ENCODE results near the gene GABRQ. TPM values are rescaled to one million over a fixed set of nuclear protein-coding genes. Genes with fewer than 3 reads are reported as not detected.

Gene GABRQ
- under 1 TPM in 1 of 4 donors, not detected in 3; under 0.01 TPM for total RNA-seq
- under 1 TPM in 1 of 3 donors, not detected in 2; 0.06 TPM for polyA plus RNA-seq

DNA sequence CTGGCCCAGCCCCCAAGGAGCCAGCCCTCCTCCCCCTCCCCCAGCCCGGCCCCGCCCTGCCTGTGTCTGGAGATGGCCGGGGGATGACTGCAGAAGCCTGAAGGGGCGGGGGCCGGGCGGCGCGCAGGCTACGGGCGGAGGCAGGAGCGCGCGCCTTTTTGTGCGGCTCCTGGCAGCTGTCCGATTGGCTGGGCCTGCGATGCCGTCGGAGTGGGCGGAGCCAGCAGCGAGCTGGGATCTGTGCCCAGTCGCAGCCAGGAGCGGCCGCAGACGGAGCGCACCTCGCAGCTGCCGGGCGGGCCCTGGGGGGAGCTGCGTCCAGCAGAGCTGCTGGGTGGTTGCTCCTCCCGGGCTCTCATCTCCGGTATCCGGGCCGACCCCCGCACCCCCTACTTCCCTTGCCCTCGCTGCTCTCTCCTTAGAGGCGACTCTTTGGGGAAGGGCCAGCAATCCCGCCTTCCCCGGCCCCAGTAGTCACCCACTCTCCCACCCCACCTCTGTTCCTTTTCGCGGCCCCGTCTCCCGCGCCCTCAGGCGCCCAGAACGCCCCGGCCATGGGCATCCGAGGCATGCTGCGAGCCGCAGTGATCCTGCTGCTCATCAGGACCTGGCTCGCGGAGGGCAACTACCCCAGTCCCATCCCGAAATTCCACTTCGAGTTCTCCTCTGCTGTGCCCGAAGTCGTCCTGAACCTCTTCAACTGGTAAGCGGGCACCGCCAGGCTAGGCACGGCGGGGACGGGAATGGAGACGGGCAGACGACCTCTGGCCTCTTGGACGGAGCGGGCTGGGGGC is at the start of gene GABRQ:
TSS of gene GABRQ (plus strand) at position 247 of the 794 bp plus-strand sequence. CDS start at position 555, 308 bp downstream.
- TF ChIP-seq POLR2AphosphoS5 (IDR thresholded peaks at IDR 0.05) (no peak), EP300 (IDR thresholded peaks at IDR 0.05) (no peak), POLR2A (IDR thresholded peaks at IDR 0.05) (no peak), CTCF (IDR thresholded peaks at IDR 0.05) (no peak)
- Histone ChIP-seq H3K27ac (no peak within 1 kb of the TSS), H3K4me1 (no peaks in the 10 kb centered on the region), H3K9me3 (no peaks in the 10 kb centered on the region), H3K36me3 (no peaks in the 10 kb centered on the region), H3K4me3 (peak within 1 kb of the TSS in 1 of 4 donors; percentile 13), H3K27me3 (peaks cover 15 to 30% (median 15%) of the 10 kb centered on the region in 3 donors)
- DNase-seq, result no peak
- intact Hi-C loops (cut with DNase I), result no loop called here
- 3 to 4% methylated on average over 64 of the region's 64 CpGs for WGBS, 2 donors

- no peaks in the 10 kb centered on the region for H3K36me3 ChIP-seq
- H3K27me3 ChIP-seq, result no peaks in the 10 kb centered on the region
- intact Hi-C loops (cut with DNase I), result no loop called here
- no peak for DNase-seq
- no peak overlapping the region for H3K4me3 ChIP-seq
- no peak overlapping the region for H3K27ac ChIP-seq
- H3K9me3 ChIP-seq, result no peaks in the 10 kb centered on the region
- no peak for TF ChIP-seq POLR2AphosphoS5 (IDR thresholded peaks at IDR 0.05)
- no peak for TF ChIP-seq CTCF (IDR thresholded peaks at IDR 0.05)
- TF ChIP-seq EP300 (IDR thresholded peaks at IDR 0.05), result no peak
- no peak for TF ChIP-seq POLR2A (IDR thresholded peaks at IDR 0.05)
- H3K4me1 ChIP-seq, result no peaks in the 10 kb centered on the region
These were observed 49.5 kb upstream of the GABRQ start for GRCh38 chrX:152588206-152588605.

DNA sequence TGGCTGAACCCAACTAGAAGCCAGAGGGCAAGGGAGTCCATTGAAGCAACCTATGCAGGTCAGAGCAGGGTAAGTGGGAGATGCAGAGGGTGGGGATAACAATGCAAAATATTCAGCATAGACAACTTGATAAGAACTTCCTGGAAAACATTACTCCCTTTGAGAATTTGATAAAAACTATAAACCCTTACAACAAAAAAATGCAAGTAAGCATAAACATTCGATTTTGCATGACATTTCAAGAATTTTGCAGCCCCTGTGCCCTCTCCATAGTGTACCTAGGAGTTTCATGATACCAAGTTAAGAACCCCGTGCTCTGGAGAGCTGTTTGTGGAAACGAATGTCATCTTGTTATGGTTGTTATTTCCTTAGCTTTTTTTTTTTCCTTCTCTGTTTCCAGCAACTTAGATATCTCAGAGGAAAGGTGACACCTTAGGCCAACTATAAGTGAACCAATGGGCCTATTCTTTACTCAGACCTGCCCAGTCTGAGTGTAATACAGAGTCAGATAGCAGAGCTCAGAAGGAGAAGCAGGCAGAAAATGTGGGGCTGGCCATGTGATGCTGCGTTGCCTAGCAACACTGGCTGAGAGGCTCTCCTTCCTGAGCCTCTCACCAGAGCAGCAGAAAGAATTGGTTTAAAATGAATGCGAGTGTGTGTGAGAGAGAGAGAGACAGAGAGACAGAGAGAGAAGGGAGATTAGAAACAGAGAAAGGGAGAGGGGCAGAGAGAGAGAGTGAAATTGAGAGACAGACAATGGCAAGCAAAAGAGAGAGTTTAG is 36.7 kb upstream of the GABRQ start:
- 45 to 50% methylated on average over 5 of the region's 5 CpGs for WGBS, 2 donors
- intact Hi-C loops (cut with DNase I), result no loop called here
- no peaks in the 10 kb centered on the region for H3K4me1 ChIP-seq
- TF ChIP-seq EP300 (IDR thresholded peaks at IDR 0.05), result no peak
- TF ChIP-seq CTCF (IDR thresholded peaks at IDR 0.05), result no peak
- no peak for TF ChIP-seq POLR2AphosphoS5 (IDR thresholded peaks at IDR 0.05)
- H3K9me3 ChIP-seq, result no peaks in the 10 kb centered on the region
- H3K27ac ChIP-seq, result no peak overlapping the region
- H3K4me3 ChIP-seq, result no peak overlapping the region
- no peaks in the 10 kb centered on the region for H3K27me3 ChIP-seq
- DNase-seq, result no peak
- H3K36me3 ChIP-seq, result no peaks in the 10 kb centered on the region

DNA sequence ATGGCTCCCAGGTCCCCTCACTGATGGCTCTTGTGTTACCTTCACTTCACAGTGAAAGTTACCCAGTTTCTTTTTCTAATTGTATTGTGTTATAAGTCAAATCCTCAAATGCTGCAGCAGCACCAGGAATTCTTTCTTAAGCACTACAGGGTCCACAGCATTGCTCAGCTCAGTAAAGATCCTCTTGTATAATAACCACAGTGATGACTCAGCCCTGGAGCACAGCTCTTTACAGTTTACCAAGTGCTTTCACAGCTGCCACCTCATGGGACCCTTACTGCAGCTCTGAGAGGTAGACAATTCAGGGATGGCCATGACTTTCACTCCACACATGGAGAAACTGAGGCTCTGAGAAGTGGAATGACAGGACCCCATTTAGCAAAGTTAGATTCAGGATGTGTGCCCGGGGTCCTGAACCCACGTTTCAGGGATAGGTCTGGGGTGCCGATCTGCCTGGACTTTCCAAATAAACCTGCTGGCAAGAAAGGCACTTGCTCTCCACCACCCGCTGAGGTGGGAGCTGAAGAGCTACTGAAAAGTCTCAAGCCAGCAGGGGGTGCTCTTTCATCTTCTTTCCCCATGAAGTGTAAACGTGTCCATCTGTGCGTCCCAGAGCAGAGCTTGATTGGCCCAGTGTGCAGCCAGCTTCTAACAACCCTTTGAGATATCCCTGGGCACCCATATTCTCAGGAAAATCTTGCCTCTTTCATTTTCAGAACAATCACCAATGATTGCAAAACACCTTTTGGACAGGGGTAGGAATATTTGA is 35.7 kb upstream of the GABRQ start:
- TF ChIP-seq CTCF (IDR thresholded peaks at IDR 0.05) (no peak), POLR2AphosphoS5 (IDR thresholded peaks at IDR 0.05) (no peak), EP300 (IDR thresholded peaks at IDR 0.05) (no peak), POLR2A (IDR thresholded peaks at IDR 0.05) (no peak)

More for the DNA sequence above, 35.7 kb upstream of the GABRQ start:
- no peaks in the 10 kb centered on the region for H3K4me1 ChIP-seq
- no peak for DNase-seq
- intact Hi-C loops (cut with DNase I), result no loop called here
- H3K36me3 ChIP-seq, result no peaks in the 10 kb centered on the region
- H3K27me3 ChIP-seq, result no peaks in the 10 kb centered on the region
- H3K27ac ChIP-seq, result no peak overlapping the region
- no peak overlapping the region for H3K4me3 ChIP-seq
- no peaks in the 10 kb centered on the region for H3K9me3 ChIP-seq
- WGBS, 2 donors, result 46 to 58% methylated on average over 6 of the region's 6 CpGs
